ENCODE measurements around the gene AGBL1. TPM values are rescaled to one million over a fixed set of nuclear protein-coding genes. Genes with fewer than 3 reads are reported as not detected.

The AGBL1 gene
- total RNA-seq, 1 experiment from 2014 or later = not detected

- no CpG with 5 or more reads among the region's 3 CpGs for WGBS (ENCODE audit: extremely low coverage, insufficient read length, low lambda C conversion rate)
- Histone ChIP-seq H4K91ac (ENCODE audit: insufficient read length, low read depth, low read length) (no peak overlapping the region), H3T11ph (ENCODE audit: low read length) (no peak overlapping the region), H3K23me2 (ENCODE audit: insufficient read length, low read depth, low read length, poor library complexity, severe bottlenecking) (no peaks in the 10 kb centered on the region), H3K27me3 (ENCODE audit: insufficient read depth, low read length) (no peaks in the 10 kb centered on the region), H2BK5ac (ENCODE audit: insufficient read length, low read length) (no peak overlapping the region), H2AFZ (ENCODE audit: low read length) (no peak overlapping the region), H3K18ac (ENCODE audit: insufficient read length, low read depth, low read length) (no peak overlapping the region), H3K27ac (ENCODE audit: insufficient read length, low read depth, low read length) (no peak overlapping the region), H3K14ac (ENCODE audit: insufficient read depth, low read length) (no peak overlapping the region), H4K5ac (ENCODE audit: insufficient read length, low read depth, low read length) (no peak overlapping the region), H3K79me1 (ENCODE audit: insufficient read depth, low read depth, low read length, poor library complexity, severe bottlenecking) (no peaks in the 10 kb centered on the region), H4K8ac (replicated peaks; ENCODE audit: insufficient read length, low read depth, low read length) (no peak overlapping the region), H3K79me2 (ENCODE audit: insufficient read depth, low read length) (no peaks in the 10 kb centered on the region), H3K9me3 (ENCODE audit: control insufficient read depth, low read depth, low read length) (no peaks in the 10 kb centered on the region), H3K4ac (ENCODE audit: low read depth, low read length) (no peak overlapping the region), H2AK5ac (ENCODE audit: insufficient read length, low read length) (no peak overlapping the region), H3K9ac (ENCODE audit: extremely low read depth, insufficient read length, low read length) (no peak overlapping the region), H3K4me2 (ENCODE audit: insufficient read depth, insufficient read length, low read length) (no peak overlapping the region), H2BK20ac (ENCODE audit: low read depth, low read length, poor library complexity, severe bottlenecking) (no peak overlapping the region), H2BK15ac (ENCODE audit: low read depth, low read length) (no peak overlapping the region), H2BK120ac (ENCODE audit: low read depth, low read length, poor library complexity, severe bottlenecking) (no peak overlapping the region), H2BK12ac (ENCODE audit: insufficient read length, low read depth, low read length) (no peak overlapping the region), H4K20me1 (ENCODE audit: control insufficient read depth, insufficient read depth, insufficient read length) (no peaks in the 10 kb centered on the region), H3K4me1 (ENCODE audit: insufficient read depth, low read length) (peaks cover 6% of the 10 kb centered on the region; the same call in 1 of the 2 replicates), H3K23ac (ENCODE audit: insufficient read length, low read depth, low read length) (no peak overlapping the region), H3K56ac (ENCODE audit: insufficient read length, low read depth, low read length) (no peak overlapping the region)
- TF ChIP-seq, protein P1, sequence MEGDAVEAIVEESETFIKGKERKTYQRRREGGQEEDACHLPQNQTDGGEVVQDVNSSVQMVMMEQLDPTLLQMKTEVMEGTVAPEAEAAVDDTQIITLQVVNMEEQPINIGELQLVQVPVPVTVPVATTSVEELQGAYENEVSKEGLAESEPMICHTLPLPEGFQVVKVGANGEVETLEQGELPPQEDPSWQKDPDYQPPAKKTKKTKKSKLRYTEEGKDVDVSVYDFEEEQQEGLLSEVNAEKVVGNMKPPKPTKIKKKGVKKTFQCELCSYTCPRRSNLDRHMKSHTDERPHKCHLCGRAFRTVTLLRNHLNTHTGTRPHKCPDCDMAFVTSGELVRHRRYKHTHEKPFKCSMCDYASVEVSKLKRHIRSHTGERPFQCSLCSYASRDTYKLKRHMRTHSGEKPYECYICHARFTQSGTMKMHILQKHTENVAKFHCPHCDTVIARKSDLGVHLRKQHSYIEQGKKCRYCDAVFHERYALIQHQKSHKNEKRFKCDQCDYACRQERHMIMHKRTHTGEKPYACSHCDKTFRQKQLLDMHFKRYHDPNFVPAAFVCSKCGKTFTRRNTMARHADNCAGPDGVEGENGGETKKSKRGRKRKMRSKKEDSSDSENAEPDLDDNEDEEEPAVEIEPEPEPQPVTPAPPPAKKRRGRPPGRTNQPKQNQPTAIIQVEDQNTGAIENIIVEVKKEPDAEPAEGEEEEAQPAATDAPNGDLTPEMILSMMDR (conservative IDR thresholded peaks at IDR 0.05) = no peak
- Mint-ChIP-seq H3K27me3 (ENCODE audit: low read depth) (no peaks in the 10 kb centered on the region), H3K9me3 (no peaks in the 10 kb centered on the region; a peak in 1 of 5 replicates), H3K4me3 (no peak overlapping the region), H3K36me3 (ENCODE audit: insufficient read depth in 1 of 3, low read depth in 3 of 3) (peaks cover 0 to 8% (median 8%) of the 10 kb centered on the region in 3 experiments; a peak in 5 of 7 replicates), H3K4me1 (peaks cover 31 to 36% of the 10 kb centered on the region in 2 experiments), H3K27ac (no peak overlapping the region)
- DNase-seq = no peak
These were observed 536.1 kb downstream of the AGBL1 start for GRCh38 chr15:86615816-86616215.

All from H9 (cell line).